HG03108 (cell line): ENCODE data around the gene AMZ1.
"Not testable (repeated sequence)": the region's sequence is repeated elsewhere in the genome, so short reads cannot be mapped to it uniquely, and the experiment has no call there.

ENCODE experiments used
- ATAC-seq: cut with Tn5 transposase; IDR thresholded peaks from one replicate; pipeline ENCODE4 v1.9.1; 2021; ENCODE audit warnings: moderate library complexity; ENCODE audit not compliant: unreplicated experiment

The AMZ1 gene

GRCh38 chr7:2709553-2710285 is 21.7 kb downstream of the AMZ1 start:
- peak; percentile 71 for ATAC-seq

- ATAC-seq, result peak; percentile 35
Observed at GRCh38 chr7:2710286-2710655, 22.3 kb downstream of the AMZ1 start.

- ATAC-seq, result peak; percentile 49
Observed at GRCh38 chr7:2710901-2711551, 23.0 kb downstream of the AMZ1 start.

GRCh38 chr7:2711895-2712675 is 24.1 kb downstream of the AMZ1 start:
- no peak for ATAC-seq

- no peak for ATAC-seq
Observed at GRCh38 chr7:2713370-2713769, 25.4 kb downstream of the AMZ1 start.

GRCh38 chr7:2713978-2714377 is 26.0 kb downstream of the AMZ1 start:
- no peak for ATAC-seq

GRCh38 chr7:2714636-2715035 is 26.6 kb downstream of the AMZ1 start:
- ATAC-seq, result no peak

- ATAC-seq, result no peak
Observed at GRCh38 chr7:2715341-2716231, 27.6 kb downstream of the AMZ1 start.

GRCh38 chr7:2716488-2716887 is 28.5 kb downstream of the AMZ1 start:
- no peak for ATAC-seq

- ATAC-seq, result no peak
Observed at GRCh38 chr7:2716906-2717292, 28.9 kb downstream of the AMZ1 start.

- no peak for ATAC-seq
Observed at GRCh38 chr7:2717293-2718261, 29.6 kb downstream of the AMZ1 start.

GRCh38 chr7:2718296-2718965 is 30.4 kb downstream of the AMZ1 start:
- no peak for ATAC-seq

GRCh38 chr7:2719007-2719406 is 31.0 kb downstream of the AMZ1 start:
- no peak for ATAC-seq

- no peak for ATAC-seq
Observed at GRCh38 chr7:2720024-2720423, 32.0 kb downstream of the AMZ1 start.

GRCh38 chr7:2721842-2722241 is 33.8 kb downstream of the AMZ1 start:
- ATAC-seq, result no peak

- ATAC-seq, result no peak
Observed at GRCh38 chr7:2722591-2722990, 34.6 kb downstream of the AMZ1 start.

- ATAC-seq, result no peak
Observed at GRCh38 chr7:2723138-2723850, 35.3 kb downstream of the AMZ1 start.

- ATAC-seq, result not testable (repeated sequence)
Observed at GRCh38 chr7:2724036-2724435, 36.0 kb downstream of the AMZ1 start.
